Right lobe of liver (tissue), 4 donors: ENCODE results near the gene SOCS7.

Source experiments
- CTCF ChIP-seq, 4 donors: fragments of 200-600 bp in 3 of 4; fragments of 450-650 bp in 1 of 4; IDR thresholded peaks; one replicate each; pipeline versions ENCODE4 v1.5.1 to v1.8.0; 2016 to 2022; ENCODE audit warnings: antibody characterized with exemption in 4 of 4, mild to moderate bottlenecking in 2 of 4
- POLR2A ChIP-seq: fragments of 450-650 bp; IDR thresholded peaks from one replicate; pipeline ENCODE4 v1.6.1; 2017; ENCODE audit warnings: antibody characterized with exemption, mild to moderate bottlenecking
- donor health status: DM: no; HTN: no; CAD: no.
- donor health status: DM: no; HTN: no; CAD: no.
- donor health status: DM: no; HTN: yes; CAD: no.

- no peak for TF ChIP-seq CTCF (IDR thresholded peaks at IDR 0.05)
- TF ChIP-seq POLR2A: no peak
These were observed 20.7 kb upstream of the SOCS7 start for GRCh38 chr17:38330941-38331411.
